SIG-M5 treated with dmso at 0.1 percent for 504 hours (cell line): ENCODE results near the gene FRMD4B.

Source experiments
- DNase-seq: peaks from one replicate; lab custom pipeline; 2025; ENCODE audit not compliant: unreplicated experiment; lab: John Stamatoyannopoulos, UW

The FRMD4B gene

DNA sequence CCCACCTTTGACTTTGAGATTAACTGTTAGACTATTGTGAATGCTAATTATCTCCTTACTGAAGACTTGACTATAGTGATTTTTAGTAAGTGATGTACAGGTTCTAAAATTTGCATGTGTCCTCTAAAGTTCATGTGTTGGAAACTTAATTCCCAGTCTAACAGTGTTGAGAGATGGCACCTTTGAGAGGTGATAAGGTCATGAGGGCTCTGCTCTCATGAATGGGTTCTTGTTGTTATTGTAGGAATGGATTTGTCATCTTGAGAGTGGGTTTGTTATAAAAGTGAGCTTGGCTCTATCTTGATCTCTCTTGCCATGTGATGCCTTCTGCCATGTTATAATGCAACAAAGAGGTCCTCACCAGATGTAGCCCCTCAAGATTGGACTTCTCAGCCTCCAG lies 244.6 kb downstream of the FRMD4B start:
- DNase-seq: no peak

GRCh38 chr3:69137412-69137811 lies 248.5 kb downstream of the FRMD4B start:
- no peak for DNase-seq

- no peak for DNase-seq
Observed at GRCh38 chr3:69137005-69137404, 248.9 kb downstream of the FRMD4B start.

- DNase-seq: no peak
Observed at GRCh38 chr3:69130689-69131088, 255.2 kb downstream of the FRMD4B start.

DNA sequence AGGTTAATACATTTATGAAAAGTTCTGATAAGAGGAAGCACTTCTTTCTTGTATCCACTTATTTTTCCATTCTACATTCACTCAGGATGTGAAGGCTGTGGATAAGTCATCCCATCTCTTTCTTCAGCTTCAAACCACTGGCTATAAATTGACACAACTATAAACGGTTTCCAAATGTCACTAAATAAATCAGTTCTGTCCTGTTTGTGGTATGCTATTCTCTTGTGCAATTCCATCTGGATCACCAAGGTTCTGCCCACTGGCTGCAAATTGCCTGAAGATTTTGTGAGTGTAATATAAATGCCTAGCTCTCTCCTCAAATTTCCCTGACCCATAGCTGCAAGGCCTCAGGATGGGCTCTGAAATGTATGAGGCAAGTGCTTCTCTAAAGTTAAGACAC lies 256.4 kb downstream of the FRMD4B start:
- DNase-seq: no peak

- DNase-seq: no peak
Observed at GRCh38 chr3:69128509-69128908, 257.4 kb downstream of the FRMD4B start.

DNA sequence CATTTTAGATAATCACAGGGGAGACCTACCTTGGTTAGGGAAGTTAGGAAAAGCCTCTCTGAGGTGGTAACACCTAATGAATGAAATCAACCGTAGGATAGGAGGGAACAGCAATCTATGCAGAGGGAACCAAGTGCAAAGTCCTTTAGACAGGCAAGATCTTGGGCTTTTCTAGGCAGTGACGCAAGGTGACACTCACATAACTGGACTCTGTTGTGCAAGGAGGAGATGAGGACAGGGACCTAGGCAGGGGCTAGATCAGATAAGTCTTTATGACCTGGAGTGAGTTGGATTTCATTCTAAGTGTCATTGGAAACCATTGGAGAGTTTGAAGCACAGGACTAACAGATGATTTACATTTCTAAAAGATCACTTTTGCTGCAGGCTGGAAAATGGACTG lies 258.9 kb downstream of the FRMD4B start:
- no peak for DNase-seq

DNA sequence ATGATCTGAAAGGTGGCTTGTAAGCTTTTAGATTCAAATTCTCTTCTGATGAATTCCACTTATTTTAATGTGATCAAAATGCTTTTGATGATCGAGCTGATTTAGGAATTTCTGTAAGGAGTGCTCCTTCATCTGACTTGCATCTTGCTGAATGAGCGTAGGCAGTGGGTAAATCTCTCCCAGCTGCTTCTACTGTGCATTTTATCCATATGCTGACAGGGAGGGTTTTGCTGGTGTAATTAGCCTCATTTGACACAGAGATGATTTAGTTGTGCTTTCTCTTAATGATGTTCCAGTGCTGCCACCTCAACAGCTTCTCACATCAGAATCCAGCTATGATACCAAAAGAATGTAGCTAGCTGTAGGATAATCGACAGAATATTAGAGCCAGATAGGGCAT lies 259.7 kb downstream of the FRMD4B start:
- DNase-seq: no peak

- DNase-seq: no peak
Observed at GRCh38 chr3:69122403-69122802, 263.5 kb downstream of the FRMD4B start, which contains the start of gene LMOD3. LMOD3 (minus strand) TSS chr3:69122595; CDS start chr3:69122386, 209 bp downstream.

- no peak for DNase-seq
Observed at GRCh38 chr3:69121950-69122349, 263.9 kb downstream of the FRMD4B start.

DNA sequence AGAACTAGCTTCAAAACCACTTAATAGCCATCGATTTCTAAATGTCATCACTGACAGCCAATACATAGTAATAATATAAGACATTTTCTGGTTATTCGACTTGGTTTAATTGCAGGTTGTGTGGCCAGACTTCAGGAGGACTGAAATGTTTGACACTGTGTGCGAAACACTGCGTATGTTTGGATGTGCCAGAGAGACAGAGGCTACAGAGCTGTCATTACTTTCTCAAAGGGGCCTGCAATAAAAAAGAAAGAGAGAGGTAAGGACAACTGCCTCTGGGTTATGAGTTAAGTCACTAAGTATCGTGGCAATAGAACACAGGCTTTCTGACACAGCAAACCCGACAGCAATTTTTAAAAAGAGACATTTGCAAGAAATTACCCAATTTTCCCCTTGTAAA lies 264.4 kb downstream of the FRMD4B start:
- DNase-seq: no peak

GRCh38 chr3:69120879-69121464 lies 264.9 kb downstream of the FRMD4B start:
- peak; percentile 69 for DNase-seq
